LNCaP clone FGC (cell line): ENCODE data around the gene BCL2.
"Not testable (repeated sequence)": the region's sequence is repeated elsewhere in the genome, so short reads cannot be mapped to it uniquely, and the experiment has no call there.

Experiments
- DNase-seq: peaks from one replicate; pipeline ENCODE4 v3.0.0-alpha.2; 2011; ENCODE audit warnings: low read depth
- H3K4me3 ChIP-seq: 2 replicates; pipeline ENCODE4 v1.5.1; 2011; ENCODE audit warnings: mild to moderate bottlenecking, low read depth, low read length, control low read depth
- TF ChIP-seq, protein P1 (sequence below): IDR thresholded peaks from 2 replicates; pipeline ENCODE4 v1.5.1; 2012; ENCODE audit warnings: mild to moderate bottlenecking; ENCODE audit not compliant: control insufficient read depth, insufficient read depth; ENCODE audit errors: extremely low read depth

Gene BCL2

GRCh38 chr18:63237881-63238692, 81.5 kb downstream of the BCL2 start:
- no peak overlapping the region for H3K4me3 ChIP-seq
- DNase-seq: no peak
- TF ChIP-seq, protein P1, sequence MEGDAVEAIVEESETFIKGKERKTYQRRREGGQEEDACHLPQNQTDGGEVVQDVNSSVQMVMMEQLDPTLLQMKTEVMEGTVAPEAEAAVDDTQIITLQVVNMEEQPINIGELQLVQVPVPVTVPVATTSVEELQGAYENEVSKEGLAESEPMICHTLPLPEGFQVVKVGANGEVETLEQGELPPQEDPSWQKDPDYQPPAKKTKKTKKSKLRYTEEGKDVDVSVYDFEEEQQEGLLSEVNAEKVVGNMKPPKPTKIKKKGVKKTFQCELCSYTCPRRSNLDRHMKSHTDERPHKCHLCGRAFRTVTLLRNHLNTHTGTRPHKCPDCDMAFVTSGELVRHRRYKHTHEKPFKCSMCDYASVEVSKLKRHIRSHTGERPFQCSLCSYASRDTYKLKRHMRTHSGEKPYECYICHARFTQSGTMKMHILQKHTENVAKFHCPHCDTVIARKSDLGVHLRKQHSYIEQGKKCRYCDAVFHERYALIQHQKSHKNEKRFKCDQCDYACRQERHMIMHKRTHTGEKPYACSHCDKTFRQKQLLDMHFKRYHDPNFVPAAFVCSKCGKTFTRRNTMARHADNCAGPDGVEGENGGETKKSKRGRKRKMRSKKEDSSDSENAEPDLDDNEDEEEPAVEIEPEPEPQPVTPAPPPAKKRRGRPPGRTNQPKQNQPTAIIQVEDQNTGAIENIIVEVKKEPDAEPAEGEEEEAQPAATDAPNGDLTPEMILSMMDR: no peak

- H3K4me3 ChIP-seq: no peak overlapping the region
- TF ChIP-seq, protein P1: no peak
- DNase-seq: no peak
Observed at GRCh38 chr18:63236921-63237846, 82.4 kb downstream of the BCL2 start.

- DNase-seq: no peak
- TF ChIP-seq, protein P1: no peak
- H3K4me3 ChIP-seq: no peak overlapping the region
Observed at GRCh38 chr18:63236406-63236805, 83.2 kb downstream of the BCL2 start.

DNA sequence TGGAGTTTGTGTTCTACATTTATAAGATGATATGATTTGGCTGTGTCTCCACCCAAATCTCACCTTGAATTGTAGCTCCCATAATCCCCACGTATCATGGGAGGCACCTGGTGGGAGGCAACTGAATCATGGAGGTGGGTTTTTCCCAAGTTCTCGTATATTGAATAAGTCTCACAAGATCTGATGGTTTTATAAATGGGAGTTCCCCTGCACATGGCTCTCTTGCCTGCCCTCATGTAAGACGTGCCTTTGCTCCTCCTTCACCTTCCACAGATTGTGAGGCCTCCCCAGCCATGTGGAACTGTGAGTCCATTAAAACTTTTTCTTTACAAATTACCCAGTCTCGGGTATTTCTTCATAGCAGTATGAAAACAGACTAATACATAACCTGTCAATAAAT, 83.6 kb downstream of the BCL2 start:
- not testable (repeated sequence) for DNase-seq, H3K4me3 ChIP-seq

GRCh38 chr18:63234841-63235240, 84.7 kb downstream of the BCL2 start:
- no peak for DNase-seq
- no peak overlapping the region for H3K4me3 ChIP-seq
- TF ChIP-seq, protein P1: no peak

- DNase-seq: no peak
- H3K4me3 ChIP-seq: no peak overlapping the region
- TF ChIP-seq, protein P1: no peak
Observed at GRCh38 chr18:63234432-63234831, 85.1 kb downstream of the BCL2 start.

- no peak overlapping the region for H3K4me3 ChIP-seq
- DNase-seq: no peak
- TF ChIP-seq, protein P1: no peak
Observed at GRCh38 chr18:63233334-63233733, 86.2 kb downstream of the BCL2 start.
